GM19025 (cell line): Measurements from ENCODE around the gene GRIK1.

Experiments
- ATAC-seq: cut with Tn5 transposase; IDR thresholded peaks from one replicate; pipeline ENCODE4 v1.9.1; 2021; ENCODE audit warnings: mild to moderate bottlenecking, low read depth, moderate library complexity; ENCODE audit not compliant: unreplicated experiment

Gene GRIK1

DNA sequence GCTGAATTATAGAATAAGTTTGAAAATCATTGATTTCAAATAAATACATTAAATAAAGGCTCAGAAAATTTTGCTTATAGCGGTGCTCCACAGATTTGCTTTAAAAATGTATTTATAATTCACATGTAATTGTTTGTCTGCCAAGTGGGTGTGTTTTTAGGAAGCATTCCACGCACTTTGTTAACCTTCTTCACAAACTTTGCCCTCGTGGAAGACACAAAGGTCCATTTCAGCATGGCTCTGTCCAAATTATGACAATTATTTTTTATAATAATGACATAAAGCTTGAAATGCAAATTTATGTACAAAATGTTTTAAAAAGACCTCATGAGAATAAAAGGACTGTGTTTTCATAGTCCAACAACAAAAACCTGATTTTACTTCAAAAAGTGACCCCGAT is 146.1 kb downstream of the GRIK1 start:
- ATAC-seq: no peak

DNA sequence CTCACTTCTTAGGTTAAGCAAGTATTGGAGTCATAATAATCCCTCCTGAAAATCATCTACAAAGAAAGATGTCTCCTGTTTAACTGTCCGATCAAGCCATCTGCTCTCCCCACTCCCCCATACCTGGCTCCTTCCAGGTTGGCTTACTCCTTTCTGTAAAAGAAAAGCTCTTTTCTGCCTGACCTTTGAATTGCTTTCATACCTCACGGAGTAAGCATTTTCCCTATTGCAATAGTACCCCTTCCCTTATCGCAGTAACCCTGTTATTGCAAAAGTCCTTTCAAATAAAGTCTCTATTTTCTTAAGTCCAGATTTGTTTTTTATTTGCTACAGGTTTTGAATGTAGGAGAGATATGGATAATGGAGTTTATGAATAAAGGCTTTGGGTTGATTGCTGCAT is 150.4 kb downstream of the GRIK1 start:
- ATAC-seq: no peak

- no peak for ATAC-seq
Observed at GRCh38 chr21:29788752-29789151, 151.0 kb downstream of the GRIK1 start.

DNA sequence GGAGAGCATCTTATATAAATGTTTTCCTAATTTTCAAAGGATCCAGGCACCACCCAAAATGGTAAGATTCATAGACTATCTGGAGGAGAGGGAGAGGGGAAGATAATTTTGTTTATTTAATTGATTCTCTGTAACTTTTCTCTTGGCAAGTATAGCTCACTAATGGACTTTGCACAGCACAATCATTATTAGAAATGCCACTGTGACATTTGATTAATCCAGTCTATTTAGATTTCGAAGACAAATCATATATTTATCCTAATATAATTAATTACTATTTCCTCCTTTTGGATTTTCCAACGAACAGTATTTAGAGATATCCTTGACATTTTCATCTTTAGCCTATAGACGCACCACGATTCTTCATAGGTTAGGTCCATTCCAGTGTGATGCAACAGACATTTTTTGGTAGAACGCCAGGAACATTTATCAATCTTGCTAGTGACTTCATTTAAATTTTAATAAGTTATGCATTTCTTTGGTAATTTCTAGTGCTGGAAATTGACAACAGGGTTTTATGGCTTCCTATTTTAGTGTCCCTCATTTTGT is 152.4 kb downstream of the GRIK1 start:
- no peak for ATAC-seq

DNA sequence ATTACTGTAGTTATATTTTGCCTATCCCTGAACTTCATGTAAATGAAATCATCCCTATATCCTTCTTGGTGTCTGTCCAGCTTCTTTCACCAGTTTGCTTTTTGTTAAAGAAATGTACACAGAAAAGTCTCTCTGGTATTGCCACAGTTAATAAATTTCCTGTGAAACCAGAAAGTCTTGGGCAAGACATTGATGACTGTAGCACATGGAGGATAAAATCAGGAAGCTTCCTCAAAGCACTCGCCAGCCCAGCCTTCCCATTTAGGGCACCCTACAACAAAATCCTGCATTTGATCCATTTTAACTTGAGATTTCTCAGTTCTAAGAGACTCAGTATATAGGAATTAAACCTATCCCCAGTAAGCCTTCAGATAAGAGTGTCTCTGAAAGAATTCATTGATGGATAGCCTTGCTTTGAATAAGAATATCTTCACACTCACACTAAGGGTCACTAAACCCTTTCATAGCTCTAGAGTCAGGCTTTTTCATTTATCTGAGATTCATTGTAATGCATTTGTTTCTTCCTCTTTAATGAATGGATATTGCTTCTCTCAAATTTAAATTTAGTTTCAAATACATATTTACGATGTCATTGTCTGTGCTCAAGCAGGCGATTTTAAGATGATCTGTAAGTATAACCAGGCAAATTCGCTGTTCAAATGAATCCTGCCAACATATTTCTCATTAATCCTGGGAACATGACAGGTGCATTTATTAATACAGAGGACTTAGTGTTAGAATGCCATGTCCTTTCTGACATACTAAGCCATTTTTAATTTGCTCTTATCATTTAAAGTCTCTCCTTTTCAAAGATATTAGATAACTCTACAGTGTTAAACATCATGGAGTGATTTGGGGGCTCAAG is 153.1 kb downstream of the GRIK1 start:
- no peak for ATAC-seq

GRCh38 chr21:29777160-29777559 is 162.6 kb downstream of the GRIK1 start:
- ATAC-seq: no peak

DNA sequence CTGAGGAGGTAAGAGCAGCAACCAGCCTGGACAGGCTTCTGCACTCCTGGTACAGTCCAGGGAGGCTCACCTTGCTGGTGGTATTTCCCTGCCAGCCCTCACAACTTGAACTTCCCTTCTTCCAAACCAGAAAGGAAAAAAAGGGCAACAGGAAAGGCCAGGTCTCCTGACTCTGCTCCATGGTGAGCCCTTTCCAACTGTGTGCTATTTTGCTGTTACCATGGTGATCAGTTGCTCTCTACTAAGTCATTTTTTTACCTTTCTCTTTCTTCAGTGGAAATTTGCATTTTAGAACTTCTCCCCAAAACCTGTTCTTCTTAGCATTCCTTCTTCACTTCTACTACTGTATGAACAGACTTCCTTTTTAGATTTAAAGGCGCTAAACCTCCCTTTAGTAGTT is 164.3 kb downstream of the GRIK1 start:
- no peak for ATAC-seq

DNA sequence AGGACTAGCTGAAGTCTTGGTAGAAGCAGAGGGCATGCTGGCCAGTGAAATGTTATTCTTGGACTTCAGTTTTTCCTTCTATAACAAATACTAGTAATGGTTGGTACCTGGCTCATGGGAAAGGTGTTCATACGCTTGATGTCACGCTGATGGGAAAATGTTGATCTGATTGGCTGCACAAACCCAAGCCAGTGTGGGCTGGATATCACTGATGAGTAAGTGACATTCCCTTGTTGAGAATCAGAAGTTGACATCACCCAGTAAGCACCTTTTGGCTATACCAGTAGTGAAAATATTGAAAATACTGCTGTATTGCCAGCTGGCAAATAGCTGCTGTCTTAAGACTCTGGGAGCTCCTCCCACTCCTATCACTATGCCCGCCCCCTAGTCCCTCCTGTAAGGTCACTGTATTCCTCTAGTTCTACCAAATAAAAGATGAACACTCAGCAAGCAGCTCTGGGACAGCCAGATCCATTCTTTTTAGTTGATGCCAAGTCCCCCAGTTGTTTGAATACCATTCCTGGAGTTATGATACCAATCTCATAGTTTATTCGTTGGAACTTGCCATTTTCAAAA is 168.2 kb downstream of the GRIK1 start:
- no peak for ATAC-seq

GRCh38 chr21:29763674-29764073 is 176.1 kb downstream of the GRIK1 start:
- no peak for ATAC-seq

DNA sequence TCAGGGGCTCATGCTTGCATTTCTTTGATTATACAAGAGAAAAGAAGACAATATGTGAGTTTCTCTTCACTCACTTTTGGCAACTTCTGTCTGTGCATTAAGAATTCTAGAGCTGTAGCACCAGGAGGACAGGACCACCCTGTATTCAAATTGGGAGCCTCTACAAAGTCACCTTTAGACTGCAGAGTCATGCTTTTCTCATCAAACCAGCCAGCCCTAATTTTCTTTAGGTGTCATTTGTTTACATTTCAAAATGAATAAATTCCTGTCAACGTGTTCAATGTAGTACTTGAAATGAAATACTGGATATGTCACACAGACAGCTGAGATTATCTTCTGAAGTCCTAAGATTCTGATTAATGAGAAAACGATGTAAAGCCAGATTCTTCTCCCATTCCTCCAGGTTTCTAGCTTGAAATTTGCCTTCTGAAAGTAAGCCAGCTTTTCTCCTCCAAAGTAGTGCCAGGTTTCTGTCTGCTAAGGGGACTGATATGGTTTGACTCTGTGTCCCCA is 177.2 kb downstream of the GRIK1 start:
- no peak for ATAC-seq

- no peak for ATAC-seq
Observed at GRCh38 chr21:29753216-29753615, 186.6 kb downstream of the GRIK1 start.

GRCh38 chr21:29751473-29752185 is 188.2 kb downstream of the GRIK1 start:
- ATAC-seq: no peak

DNA sequence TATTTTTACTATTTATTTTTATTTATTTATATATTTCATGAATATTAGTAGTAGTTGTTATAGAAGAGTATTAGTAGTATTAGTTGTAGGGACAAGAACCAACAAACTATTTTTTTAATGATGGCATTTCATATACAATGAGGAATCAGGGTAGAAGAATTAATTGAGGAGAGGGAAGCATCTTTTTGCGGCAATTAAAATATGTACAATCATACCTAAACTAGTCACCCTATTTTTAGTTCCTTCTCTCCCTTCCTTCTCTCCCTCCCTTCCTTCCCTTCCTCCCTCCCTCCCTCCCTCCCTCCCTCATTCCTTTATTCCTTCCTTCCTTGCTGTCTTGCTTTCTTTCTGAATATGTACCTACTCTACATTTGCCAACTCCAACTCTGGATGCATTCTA is 189.8 kb downstream of the GRIK1 start:
- no peak for ATAC-seq

DNA sequence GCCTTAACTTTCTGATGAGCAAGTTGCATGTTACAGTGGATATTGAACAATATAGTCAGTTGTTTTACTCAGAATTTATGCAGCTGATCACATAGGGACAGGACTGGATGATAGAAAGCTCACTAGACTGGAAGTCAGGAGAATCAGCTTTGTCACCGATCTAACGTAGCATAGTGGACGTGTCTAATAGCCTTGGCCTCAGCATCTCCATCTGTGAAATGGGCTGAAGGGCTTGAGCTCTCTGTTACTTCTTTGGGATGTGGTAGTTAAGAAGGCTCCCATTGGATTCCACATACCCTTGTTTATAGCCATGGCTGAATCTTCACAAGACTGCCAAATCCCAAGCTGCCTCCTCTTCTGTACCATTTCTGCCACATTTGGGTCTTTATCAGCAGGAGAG is 190.6 kb downstream of the GRIK1 start:
- ATAC-seq: no peak

DNA sequence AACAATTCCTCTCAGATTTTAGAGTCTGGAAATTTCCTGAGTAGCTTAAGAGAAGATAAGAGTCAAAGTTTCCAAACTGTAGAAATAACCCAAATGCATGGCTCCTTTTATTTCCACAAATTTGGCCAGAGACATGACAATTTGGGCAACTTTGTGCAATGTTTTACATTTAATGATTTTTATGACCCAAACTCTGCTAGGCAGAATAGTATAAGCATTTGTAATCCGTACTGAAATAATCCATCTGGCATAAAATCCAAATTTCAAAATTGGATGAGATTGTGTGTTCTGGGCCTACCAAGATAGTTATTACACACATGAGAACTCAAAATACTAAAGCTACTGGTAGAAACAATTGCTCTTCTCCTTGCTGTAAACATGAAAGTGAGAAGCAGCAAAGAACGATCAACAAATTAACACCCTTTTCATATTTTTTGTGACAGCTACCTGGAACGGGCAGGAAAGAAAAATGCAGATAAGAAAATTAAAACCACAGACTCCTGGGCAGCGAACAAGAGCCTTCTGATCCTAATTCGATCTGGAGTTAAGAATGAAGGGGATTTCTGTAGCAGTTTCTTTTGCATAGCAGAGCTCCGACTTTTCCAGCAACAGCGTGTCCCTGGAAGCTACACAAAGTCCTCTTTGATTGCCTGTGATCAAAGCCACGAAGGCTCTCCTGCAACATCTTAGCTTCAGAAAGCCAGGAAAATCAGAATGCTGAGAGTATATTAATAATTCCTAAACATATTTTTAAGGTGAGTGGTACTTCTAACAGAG is 191.2 kb downstream of the GRIK1 start:
- ATAC-seq: no peak

DNA sequence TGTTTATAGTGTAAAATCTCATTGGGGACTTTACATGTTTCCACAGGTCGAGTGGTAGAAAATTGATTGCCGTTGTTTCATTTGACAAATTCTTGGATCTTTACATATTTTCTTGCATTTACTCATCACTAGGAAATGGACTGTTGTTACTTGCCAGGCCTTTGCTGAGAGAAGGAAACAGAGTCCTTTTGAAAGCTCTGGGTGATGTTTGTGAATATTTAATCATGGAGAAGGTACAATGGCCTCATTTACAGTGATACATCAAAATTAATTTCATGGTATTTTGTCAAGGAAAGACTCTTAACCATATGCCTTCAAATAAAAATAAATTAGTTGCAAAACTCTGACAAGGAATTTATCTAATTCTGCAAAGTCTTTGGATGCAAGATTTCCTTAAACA is 198.0 kb downstream of the GRIK1 start:
- ATAC-seq: no peak

- ATAC-seq: no peak
Observed at GRCh38 chr21:29739176-29739575, 200.6 kb downstream of the GRIK1 start.

DNA sequence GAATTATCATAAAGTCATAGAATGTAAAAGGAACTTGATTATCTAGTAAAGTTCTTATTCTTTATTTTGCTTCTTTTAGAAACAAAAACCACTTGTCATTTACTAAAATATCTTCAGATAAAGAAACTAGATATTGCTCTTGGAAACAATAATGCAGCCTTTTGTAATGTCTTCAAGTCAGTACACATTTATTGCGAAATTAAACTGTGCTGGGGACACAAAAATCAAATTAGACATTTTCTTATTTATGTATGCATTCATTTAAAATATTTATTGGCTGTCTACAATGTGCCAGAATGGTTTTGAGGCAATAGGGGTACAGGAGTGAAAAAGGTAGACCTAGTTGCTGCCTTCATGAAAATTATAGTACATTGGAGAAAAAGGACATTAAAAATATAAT is 201.1 kb downstream of the GRIK1 start:
- no peak for ATAC-seq

GRCh38 chr21:29737186-29737585 is 202.6 kb downstream of the GRIK1 start:
- no peak for ATAC-seq

GRCh38 chr21:29730281-29730680 is 209.5 kb downstream of the GRIK1 start:
- no peak for ATAC-seq
